SIG-M5 treated with dmso at 0.1 percent for 504 hours (cell line): ENCODE results near the gene AGPS.

Experiments
- DNase-seq: peaks from one replicate; lab custom pipeline; 2025; ENCODE audit not compliant: unreplicated experiment; lab: John Stamatoyannopoulos, UW

Gene AGPS

GRCh38 chr2:177520324-177520723, 127.8 kb downstream of the AGPS start:
- no peak for DNase-seq

GRCh38 chr2:177523781-177524180, 131.2 kb downstream of the AGPS start:
- DNase-seq, result no peak

DNA sequence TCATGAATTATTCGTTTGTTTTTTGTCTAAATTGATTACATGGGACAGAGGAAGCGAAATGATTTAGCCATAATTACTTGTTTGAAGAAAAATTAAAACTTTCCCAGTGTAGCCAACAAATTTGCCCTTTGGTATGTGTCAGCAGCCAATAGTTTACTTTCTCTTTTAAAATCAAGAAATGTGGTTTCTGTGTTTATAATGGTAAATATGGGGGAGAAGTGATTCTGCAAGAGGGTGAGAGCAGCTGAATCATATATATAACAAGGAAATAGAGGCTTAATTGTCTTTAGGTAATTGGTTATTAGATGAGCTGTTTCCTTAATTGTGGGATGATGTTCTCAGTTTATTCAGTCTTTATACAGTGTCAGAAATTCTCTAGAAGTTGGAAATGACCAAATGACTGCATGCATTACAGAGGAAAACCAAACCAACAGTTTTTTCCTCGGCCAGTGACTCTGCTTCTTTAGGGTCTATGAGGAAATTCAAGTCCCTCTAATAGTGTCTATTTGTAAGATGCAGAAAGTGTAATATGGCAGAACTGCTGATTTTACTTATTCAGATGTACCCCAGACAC, 132.9 kb downstream of the AGPS start:
- no peak for DNase-seq

GRCh38 chr2:177528351-177528933, 135.9 kb downstream of the AGPS start:
- DNase-seq, result no peak

DNA sequence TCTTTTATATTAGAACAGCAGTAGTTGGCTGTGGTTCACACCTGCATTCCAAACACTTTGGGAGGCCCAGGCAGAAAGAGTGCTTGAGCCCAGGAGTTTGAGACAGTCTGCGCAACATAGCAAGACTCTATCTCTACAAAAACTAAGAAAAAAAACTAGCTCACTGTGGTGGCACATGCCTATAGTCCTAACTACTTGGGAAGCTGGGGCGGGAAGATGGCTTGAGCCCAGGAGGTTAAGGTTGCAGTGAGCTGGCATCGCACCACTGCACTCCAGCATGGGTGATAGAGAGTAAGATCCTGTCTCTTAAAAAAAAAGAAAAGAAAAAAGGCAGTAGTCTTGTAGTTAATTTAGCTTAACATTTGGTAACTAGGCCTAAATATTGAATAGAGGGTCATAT, 136.6 kb downstream of the AGPS start:
- no peak for DNase-seq

DNA sequence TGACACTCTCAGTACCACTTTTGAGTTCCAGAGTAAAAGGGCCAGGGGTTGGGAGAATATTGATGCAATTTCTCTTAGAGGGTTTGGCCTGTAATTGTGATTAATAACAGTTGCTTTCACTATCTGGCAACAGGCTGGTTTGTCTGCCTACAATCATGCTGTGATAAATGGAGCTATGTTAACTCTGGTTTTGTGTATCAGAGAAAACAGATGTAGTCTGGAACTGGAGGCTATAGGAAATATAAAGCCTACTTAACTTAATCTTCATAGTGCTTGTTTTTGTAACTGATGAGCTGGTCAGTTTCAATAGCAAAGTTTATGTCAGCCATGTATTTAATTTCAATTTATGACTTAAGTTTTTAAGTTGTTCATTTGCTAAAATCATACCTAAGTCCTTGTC, 138.0 kb downstream of the AGPS start:
- DNase-seq, result no peak

DNA sequence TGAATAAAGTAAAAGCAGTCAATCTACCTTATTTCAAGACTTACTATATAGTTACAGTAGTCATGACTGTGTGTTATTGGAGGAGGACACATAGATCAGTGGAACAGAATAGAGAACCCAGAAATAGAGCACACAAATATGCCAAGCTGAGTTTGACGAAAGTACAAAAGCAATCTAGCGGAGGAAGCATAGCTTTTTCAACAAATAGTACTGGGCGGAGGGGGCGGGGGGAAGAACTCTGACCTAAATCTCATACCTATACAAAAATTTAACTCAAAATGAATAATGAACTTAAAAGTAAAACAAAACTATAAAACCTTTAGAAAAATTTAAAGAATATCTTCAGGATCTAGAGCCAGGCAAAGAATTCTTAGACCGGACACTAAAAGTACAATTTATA, 139.1 kb downstream of the AGPS start:
- no peak for DNase-seq

DNA sequence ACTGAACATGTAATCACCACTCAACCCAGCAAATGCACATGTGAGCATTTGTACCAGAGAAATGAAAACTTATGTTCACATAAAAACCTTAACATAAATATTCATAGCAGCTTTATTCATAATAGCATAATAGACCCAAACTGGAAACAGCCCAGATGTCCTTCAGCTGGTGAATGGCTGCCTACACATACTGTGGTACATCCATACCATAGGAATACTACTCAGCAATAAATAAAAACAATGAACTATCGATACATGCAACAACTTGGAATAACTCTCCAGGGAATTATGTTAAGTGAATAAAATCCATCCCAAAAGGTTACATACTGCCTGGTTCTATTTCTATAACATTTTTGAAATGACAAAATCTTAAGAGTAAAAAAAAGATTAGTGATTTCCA, 140.0 kb downstream of the AGPS start:
- no peak for DNase-seq

GRCh38 chr2:177533253-177533652, 140.7 kb downstream of the AGPS start:
- DNase-seq, result no peak

DNA sequence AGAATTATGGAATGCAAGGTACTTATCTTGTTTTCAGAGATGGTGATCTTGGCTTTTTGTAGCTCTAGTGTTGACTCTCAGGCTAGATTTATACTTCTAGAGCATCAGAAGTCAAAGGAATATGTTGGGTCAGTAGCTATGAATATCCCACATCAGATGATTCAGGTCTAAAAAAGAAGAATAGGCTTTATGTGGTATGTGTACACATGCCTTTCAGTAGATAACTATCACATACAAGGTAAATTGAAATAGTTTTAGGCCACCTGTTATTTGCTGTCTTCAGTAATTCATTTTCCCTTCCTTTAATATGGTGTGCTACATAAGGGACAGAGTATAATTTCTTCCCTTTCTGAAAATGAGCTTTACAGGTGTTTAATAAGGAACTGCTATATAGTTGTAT, 142.4 kb downstream of the AGPS start:
- no peak for DNase-seq

GRCh38 chr2:177535958-177536504, 143.5 kb downstream of the AGPS start:
- no peak for DNase-seq

DNA sequence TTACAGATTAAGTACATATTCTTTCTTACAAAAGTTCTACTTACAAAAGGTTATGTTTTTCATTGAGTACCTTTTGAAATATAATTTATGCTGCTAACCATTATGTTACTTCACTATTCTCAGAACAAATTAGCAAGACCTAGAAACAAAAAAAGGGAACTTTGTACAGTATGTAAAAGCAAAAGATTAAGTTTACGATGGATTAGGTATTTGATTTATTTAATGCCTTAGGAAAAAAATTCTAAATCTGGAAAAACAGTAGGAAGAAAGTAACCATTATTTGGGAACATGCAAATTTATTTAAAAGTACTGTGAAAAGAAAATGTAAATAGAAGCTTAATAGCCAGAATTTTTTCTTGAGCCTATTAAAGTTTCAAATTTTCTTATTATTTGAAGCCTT, 144.6 kb downstream of the AGPS start:
- DNase-seq, result no peak

- no peak for DNase-seq
These were observed 145.1 kb downstream of the AGPS start for GRCh38 chr2:177537636-177538035.

DNA sequence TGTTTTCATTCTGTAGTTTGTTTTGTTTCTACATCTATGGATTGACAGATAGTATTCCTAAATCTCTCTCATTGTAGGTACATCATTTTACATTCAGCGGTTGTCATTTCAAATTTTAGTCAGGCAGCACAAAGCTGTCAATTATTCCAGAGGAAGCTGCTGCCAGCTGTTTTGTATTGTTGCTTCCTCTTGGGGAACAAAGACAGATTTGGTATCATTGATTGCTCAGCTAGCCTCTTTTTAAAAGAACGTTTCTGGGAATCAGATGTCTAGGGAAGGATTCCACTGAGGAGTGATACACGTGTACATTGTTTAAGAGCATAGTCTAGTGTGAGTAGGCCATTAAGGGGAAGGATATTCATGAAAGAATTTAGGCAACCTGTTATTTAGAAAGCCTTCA, 145.8 kb downstream of the AGPS start:
- DNase-seq, result no peak

- DNase-seq, result no peak
These were observed 147.7 kb downstream of the AGPS start for GRCh38 chr2:177540283-177540682.

GRCh38 chr2:177541258-177541991, 148.9 kb downstream of the AGPS start:
- DNase-seq, result no peak

DNA sequence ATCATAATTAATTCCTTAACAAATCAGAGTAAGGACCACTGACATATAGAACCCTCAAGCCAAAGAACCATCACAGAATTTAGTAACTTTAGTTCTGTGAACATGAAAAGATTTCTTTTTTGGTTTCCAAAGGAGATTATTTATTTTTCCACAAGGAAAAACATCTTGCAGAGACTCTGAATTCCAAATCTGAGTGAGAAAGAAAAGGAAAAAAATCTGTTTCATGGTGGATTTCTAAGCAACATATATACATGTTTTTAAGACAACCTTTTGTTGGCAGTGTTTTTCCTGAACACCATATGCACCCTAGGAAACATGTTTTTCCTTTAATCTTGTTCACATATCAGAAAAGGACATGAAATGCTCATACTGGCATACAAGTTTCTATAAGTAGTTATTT, 149.8 kb downstream of the AGPS start:
- DNase-seq, result no peak

- DNase-seq, result no peak
These were observed 150.6 kb downstream of the AGPS start for GRCh38 chr2:177543007-177543760.

DNA sequence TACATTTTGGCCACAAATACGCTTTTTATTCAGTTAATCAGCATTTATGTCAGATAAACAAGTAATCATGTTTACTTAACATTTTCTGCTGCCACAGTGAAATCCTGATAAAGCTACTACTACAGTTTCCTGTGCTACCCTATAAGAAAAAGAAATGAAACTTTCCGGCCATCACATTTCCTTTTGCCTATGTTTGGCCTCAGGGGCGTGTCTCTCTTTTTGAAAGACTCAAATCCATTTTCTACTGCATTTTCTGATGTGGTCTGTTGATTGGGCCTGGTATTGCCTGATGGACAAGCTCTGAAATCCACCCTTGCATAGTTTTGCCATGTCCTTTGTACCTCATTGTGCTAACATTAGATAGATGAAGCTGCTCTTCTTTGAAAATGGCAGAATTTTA, 152.6 kb downstream of the AGPS start:
- DNase-seq, result no peak

DNA sequence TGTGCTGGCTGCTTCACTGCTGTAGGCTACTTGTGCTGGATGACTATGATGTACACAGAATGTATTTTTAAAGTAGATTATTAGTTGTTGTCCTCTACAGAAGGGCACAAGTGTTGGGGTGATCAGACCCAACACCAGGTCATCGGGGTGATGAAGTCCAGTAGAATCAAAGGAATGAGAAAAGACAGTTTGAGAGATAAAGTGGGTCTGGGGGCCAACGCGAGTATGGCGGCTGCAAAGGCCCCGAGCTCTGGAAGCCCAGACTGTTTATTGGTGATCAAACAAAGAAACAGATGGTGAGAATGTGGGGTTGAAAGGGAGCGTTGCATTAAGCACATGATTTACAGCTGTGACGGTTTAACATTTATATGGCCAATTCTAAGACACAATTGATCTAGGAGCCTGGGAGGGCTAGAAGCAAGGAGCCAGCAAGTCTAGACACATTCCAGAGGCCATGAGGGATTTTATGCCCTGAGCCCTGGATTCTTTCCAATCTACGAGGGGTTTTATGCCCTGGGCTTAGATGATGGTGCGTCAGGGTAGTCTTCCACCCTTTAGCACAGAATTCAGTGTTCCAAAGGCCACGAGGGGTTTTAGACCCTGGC, 153.5 kb downstream of the AGPS start:
- no peak for DNase-seq

DNA sequence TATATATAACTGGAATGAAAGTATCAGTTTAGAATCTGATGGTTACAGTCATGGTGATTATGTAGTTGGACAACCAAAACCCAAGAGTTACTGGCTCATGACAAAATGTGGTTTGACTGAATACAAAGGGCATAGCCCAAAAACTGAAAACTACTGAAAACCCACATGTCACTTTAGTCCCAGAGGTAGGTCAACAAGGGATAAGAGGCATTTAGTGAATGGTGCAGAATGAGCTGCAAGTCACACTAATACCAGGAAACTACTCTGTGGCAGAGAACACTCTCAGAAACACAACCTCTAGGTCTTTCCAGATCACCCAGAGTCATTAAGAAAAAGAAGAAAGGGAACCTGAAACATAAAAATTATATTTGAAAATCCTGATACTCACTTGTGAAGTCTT, 154.5 kb downstream of the AGPS start:
- no peak for DNase-seq
